Stimulated activated CD4-positive, alpha-beta T cell treated with anti-CD3 and anti-CD28 coated beads, Interleukin-4, amount 100 ng/mL, for 48 hours (primary cell): ENCODE data around the gene ALOXE3.

ENCODE experiments used
- DNase-seq, 2 donors: peaks; one replicate each; pipeline ENCODE4 v3.0.0-alpha.2; 2020; ENCODE audit warnings: low read depth in 2 of 2

The ALOXE3 gene

DNA sequence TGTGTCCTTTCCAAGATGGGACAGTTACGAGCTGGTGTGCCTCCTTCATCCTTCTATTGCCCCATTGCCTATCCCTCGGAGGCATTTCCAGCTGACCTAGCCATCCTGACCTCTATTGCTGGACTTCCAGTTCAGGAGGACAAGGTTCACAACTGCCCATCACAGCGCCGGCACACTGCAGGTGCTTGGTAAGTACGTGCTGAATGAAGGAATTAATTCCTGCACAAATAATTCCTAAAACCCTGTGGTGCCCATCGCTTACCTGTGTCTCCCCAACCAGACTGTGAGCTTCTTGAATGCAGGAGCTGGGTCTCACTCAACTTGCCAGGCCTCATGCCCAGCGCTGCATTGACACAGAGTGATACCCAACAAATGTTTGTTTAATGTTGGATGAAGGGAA is 66.5 kb downstream of the ALOXE3 start:
- no peak for DNase-seq

DNA sequence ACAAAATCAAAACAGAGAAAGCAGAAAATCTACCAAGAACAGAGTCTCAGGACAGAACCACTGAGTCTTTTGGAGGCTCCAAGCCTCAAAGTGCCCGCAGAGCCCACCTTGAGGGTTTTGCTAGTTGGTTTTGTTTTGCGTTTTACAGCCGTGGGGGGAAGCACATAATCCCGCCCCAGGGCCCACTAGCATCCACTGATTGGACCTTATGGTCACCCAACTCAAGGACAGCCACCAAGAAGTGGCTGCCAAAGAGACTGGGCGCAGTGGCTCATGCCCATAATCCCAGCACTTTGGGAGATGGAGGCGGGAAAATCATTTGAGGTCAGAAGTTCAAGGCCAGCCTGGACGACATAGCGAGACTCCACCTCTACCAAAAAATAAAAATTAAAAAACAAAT is 69.6 kb downstream of the ALOXE3 start:
- no peak for DNase-seq

- DNase-seq = no peak
These were observed 70.1 kb downstream of the ALOXE3 start for GRCh38 chr17:8048236-8048635.

GRCh38 chr17:8047769-8048110 is 70.6 kb downstream of the ALOXE3 start:
- no peak for DNase-seq

GRCh38 chr17:8046929-8047768 is 71.2 kb downstream of the ALOXE3 start:
- no peak for DNase-seq

- no peak for DNase-seq
These were observed 71.9 kb downstream of the ALOXE3 start for GRCh38 chr17:8046306-8046928.
